GM19238 (cell line): ENCODE results near the gene DNM1L.

Experiments used
- DNase-seq: peaks from one replicate; pipeline ENCODE4 v3.0.0; 2011; ENCODE audit warnings: low spot score; ENCODE audit not compliant: insufficient read length

Gene DNM1L

DNA sequence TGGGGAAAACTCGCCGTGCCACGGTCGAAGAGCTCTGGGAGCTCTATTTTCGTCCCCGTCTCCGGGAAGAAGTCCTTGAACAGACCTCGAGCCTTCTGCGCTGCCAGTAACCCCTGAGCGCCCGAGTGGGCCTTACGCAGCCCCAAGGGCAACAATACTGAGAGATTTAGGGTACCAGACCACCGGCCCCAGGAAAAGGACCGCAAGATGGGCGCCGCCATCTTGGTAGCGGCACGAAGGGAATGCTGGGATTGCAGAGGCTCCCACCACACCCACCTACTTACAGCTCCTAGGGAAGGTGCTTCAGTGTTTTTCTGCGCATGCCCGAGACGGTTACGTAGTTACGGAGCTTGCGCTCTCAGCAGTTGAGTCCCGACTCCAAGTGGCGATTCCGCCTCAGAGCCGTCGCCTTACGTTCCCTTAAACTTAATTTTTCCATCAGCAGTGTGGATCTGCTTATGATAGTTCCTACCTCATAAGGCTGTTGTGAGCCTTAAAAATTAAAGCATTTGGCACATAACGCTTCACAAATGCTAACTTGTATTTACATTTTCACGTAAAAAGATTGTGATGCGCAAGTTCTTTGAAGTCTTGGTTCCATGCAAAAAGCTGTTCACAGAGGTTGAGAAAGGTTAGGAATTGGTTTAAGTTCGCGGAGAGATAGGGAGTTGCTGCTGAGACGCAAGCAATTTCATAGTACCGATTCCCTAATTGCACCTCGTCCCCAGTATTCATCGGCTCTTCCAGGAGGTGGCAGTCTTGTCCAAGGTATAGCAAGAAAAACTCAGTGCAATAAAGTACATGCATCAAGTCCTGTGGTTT is 76.8 kb downstream of the DNM1L start, which contains the start of gene YARS2:
TSS of gene YARS2 (minus strand) at position 244 of the 822 bp plus-strand sequence. CDS start at position 221, 23 bp downstream.
- peak; percentile 50 for DNase-seq

DNA sequence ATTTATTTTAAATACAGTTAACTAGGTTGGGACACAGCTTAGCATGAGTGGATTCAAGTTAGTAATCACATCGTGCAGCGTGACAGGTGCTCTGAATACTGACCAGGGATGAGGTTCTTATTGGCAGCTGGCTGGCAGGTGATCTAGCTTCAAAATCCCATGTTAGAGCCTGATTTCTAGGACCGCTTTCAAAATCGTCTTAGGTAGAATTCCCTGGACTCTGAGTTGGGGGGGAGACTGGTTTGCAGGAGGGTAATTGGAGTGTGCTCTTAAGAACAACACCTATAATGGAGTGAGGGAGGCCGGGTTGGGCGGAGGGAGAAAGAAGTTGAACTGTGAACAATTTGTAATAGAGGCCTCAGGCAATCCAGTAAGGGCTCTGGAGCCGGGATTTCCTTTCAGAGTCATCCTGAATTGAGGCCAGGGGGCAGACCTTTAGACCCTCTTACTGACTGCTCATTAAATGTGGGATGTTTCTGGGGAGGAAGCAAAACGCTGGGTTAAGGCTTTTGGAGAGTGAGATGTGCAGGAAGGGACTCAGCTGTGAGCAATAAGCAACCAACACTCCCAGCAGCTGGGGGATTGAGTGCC is 77.5 kb downstream of the DNM1L start:
- no peak for DNase-seq

DNA sequence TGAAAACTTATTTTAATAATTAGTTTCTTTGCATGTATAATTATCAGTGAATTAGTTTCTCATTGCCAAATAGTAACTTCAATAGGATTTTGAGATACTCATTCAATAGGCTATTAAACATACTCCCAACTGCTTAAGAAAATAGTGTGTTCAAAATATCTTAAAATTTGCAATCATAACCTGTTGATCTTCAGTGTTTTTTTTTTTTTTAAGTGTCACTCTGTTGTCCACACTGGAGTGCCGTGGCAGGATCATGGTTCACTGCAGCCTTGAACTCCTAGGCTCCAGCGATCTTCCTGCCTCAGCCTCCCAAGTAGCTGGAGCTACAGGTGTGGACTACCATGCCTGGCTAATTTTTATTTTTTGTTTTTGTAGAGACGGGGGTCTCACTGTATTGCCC is 78.1 kb downstream of the DNM1L start:
- no peak for DNase-seq

DNA sequence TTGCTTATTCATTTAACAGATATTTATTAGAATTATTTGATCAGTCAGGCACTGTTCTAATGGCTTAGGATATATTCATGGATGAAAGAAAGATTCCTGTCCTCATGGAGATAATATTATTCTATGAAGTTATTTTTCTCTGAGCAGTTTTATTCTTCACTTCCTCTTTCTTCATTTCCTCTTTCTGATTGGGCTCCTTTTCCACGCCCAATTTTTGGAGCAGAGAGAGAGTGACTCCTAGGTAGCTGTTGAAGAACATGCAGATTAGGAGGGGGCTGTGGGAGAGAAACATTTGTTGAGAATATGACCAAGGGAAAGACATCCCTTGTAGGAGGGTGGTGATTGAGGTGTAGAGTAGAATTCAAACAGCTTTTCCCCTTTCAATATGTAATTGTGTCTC is 82.6 kb downstream of the DNM1L start:
- no peak for DNase-seq

DNA sequence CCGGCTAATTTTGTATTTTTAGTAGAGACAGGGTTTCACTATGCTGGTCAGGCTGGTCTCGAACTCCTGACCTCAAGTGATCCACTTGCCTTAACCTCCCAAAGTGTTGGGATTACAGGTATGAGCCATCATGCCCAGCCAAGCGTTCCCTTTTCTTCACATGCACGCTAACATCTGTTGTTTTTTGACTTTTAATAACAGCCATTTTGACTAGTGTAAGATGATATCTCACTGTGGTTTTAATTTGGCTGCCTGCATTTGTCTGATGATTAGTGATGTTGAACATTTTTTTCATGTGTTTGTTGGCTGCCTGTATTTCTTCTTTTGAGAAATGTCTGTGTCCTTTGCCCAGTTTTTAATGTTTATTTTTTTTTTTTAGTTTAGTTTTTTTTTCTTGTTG is 86.8 kb downstream of the DNM1L start:
- no peak for DNase-seq

DNA sequence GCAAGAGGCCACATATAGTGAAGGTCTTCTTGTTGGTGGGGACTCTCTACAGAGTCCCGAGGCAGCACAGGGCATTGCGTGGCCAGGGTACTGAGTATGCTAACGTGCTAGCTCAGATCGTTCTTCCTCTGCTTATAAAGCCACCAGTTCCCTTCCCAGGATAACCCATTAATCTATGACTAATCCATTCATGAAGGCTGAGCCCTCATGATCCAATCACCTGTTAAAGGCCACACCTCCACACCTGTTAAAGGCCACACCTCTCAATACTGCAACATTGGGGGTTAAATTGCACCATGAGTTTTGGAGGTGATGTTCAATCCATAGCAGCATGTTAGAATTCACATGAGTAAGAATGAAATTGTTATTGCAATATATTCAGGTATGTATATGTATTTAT is 89.4 kb downstream of the DNM1L start:
- no peak for DNase-seq

DNA sequence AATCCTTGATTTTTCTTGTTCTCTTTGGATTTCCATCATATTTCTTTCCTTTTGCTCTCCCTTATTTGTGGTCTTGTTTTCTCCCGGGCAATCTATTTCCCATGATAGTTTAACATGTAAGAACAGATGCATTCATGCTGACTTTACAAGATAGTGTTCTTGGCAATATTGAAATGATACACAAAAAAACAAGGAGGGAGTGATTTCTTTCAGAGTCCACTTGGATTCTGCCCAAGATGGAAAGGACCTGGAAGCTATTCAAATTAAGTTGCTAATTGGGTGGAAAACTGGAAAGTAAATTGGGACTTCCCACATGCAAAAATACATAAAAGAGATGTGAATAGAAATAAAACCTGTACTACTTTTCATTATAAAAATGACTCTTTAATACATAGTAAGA is 91.0 kb downstream of the DNM1L start:
- DNase-seq, result no peak

DNA sequence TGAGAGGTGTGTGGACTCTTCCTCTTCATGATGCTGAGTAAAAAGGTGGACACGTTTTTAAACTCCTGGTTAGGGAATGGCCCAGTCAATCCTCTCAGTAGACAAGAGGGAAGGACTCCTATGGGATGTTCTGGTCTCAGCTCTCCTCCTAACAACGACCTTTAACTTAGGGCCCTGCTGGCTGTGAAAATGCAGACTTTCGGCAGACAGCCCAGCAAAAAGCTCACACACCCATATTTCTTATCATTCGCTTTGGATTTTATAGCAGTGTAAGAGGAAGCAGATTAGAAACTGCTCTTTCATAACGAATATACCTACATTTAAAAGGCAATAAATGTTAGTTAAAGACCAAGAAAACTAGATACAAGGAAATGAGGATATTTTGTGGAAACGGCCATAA is 94.6 kb downstream of the DNM1L start:
- no peak for DNase-seq

DNA sequence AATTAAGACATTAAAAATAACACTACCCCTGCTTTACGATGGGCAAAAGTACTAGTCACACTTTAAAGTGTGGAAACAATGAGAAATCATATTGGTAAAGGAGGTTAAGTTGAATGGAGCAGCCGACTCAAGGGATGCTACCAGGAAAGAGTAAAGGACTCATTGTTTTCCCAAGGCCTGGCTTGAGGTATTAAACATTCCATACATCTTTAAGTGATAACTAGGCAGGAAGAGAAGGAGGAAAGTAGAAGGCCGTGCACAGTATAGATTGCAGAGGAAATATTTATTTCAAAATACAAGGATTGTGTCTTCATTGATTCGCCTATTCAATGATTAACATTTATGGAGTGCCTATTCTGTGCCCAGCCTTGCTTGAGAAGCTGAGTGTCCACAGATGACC is 97.2 kb downstream of the DNM1L start:
- no peak for DNase-seq

DNA sequence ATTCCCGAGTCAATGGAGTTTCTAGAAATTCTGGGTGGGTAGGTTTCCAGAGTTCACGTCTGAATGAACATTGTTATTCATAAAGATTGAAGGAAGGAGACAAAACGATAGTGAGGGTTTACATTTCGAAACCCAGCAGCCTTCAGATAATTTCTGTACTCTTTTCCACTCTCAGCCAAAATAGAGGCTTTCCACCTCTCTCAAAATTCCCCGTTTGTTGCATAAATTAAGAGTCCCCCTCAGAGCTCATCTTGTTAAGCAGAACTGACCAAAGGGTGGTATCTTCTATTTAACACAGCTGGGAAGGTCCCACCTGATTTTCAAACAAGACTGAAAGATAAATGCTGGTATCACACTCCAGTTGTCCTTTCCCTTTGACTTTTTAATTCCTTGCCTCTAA is 98.1 kb downstream of the DNM1L start:
- no peak for DNase-seq

DNA sequence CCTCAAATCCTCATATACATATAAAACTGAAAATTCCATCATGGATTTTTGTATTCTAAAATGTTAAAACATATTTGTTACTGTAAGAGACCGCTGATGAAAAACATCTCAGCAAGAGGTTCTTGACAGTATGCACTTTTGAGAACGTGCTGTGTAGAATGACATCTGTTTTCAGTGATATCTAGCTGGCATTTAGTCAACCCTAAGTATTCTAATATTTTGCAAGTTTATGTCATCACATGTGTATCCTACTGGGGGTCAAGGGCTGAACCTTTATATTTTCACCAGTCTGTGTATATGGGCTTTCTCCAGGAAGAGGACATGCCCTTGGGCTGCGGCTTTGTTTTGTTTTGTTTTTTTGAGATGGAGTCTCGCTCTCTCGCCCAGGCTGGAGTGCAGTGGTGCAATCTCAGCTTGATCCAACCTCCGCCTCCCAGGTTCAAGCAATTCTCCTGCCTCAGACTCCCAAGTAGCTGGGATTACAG is 98.6 kb downstream of the DNM1L start:
- DNase-seq, result no peak

DNA sequence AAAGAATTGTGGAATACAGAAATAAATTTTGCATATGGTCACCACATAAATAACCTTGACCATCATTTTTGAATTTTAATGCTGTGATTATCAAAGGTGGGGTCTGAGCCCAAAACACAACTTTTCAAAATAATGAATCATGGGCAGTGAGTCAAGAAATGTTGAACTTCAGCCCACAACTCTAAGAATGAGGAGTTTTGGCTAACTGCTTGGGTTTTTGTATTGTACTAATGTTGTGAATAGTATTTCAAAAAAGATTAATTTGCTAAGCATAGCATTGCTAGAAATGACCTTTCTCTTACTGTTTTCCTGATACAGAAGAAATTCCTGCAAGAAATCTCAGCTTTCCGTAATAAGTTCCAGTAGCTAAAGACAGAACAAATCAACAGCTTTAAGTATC is 101.0 kb downstream of the DNM1L start:
- no peak for DNase-seq

DNA sequence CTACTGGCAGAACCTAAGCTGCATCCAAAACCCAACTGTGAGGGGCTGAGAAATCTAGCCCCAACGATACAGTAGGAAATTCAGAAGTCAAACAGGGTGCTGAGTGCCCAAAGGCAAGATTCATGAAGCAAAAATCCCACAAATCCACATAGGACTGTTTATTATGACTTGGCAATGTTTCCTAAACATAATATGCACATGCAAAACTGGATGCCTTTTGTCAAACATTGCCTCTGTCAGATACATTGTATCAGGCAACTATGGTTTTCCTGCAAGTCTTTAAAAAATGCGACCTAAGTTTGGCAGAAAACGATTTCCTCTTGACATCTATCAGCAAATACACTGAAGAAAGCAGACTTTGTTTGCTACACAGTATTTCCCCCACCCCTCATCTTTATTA is 103.9 kb downstream of the DNM1L start:
- DNase-seq, result no peak

DNA sequence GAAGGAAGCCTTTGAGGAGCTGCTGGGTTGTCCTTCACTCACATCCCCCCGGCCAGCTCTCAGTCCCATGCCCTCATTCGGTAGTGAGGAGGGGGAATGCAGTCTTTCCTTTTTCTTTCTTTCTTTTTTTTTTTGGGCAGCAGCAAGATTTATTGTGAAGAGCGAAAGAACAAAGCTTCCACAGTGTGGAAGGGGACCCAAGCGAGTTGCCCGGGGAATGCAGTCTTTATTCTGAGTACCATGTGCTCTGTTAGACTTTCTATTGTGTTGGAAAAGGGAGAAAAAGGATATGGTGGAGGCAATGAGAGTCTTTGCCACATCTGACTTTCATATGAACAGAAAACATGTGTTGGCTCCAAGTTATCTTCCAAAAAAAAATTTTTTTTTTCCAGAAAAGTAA is 106.5 kb downstream of the DNM1L start:
- no peak for DNase-seq

DNA sequence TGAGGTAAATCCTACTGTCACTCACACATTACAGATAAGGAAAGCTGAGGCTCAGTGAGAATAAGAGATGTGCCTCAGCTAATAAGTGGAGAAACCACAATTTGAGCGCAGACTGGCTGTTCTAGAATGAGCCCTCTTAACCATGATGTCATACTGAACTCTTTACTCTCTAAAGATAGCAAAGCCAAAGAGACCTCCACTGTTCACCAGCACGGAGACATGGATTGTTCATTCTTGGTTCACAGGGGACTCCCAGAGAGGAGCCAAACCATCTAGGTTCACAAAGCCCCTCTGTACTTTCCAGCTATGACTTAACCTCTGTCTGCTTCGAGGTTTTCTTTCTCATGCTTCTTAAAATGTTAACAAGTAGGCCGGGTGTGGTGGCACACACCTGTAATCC is 109.3 kb downstream of the DNM1L start:
- no peak for DNase-seq

DNA sequence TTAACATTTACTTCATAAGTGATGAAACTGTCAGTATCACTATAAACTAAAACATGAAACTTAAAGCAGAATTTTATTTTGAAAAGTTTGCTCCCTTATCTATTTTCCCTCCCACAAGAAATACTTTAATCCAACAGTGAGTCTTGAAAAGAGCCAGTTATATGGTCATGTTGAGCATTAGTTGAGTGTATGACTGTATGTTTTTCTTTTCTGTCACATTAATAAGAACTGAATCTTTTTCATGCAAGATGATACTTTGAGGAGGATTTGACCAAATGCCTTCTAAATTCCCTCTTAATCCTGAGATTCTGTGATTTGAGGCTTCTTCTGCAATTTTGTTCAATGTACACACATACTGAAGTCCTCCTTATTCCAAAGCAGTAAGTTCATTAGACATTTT is 110.3 kb downstream of the DNM1L start:
- DNase-seq, result no peak

DNA sequence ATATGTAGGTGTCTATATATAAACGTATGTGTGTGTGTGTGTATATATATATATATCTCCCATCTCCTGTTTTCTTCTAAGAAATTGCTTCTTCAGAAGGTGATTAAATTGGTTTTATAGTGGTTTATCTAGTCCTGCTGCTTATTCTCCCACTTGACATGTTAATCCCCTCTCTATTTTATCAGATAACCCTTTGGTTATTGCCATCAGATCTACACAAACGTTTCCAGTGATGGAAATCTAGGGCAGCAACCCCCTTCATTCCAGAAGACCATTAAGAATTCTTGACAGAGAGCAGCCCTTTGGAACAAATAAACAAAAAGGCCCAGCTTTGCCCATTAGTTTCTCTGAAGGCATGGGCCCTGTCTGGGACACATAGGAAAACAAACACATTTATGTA is 110.8 kb downstream of the DNM1L start:
- DNase-seq, result no peak

DNA sequence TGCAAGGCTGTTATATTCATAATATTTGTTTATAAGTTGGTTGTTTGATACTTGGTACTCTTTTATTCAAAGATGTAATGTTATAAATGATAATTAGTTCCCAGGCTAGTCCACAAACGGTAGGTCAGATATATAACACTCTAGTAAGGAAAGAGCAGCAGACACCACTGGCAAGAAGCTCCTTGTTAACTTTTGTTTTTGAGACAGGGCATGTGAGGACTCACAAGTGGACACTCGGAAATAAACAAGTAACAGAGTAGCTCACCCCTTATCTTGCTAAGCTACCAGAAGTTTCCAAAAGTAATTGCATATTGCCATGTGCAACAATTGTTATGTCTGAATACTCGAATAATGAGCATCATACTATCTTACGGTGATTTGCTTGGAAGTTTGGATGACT is 115.2 kb downstream of the DNM1L start:
- DNase-seq, result no peak
